HUES64 (cell line): ENCODE data around the gene TAF3.

Source experiments
- H3K27ac ChIP-seq: 2 replicates; pipeline ENCODE4 v1.7.0; 2013; ENCODE audit warnings: low read depth, low read length, inconsistent platforms
- H3K27me3 ChIP-seq: 2 replicates; pipeline ENCODE4 v1.6.1; 2013; ENCODE audit warnings: mild to moderate bottlenecking, low read length; ENCODE audit not compliant: insufficient read depth
- H3K36me3 ChIP-seq: 2 replicates; pipeline ENCODE4 v1.6.1; 2013; ENCODE audit warnings: mild to moderate bottlenecking, low read length; ENCODE audit not compliant: insufficient read depth
- H3K4me1 ChIP-seq: 2 replicates; pipeline ENCODE4 v1.6.1; 2013; ENCODE audit warnings: mild to moderate bottlenecking, low read length, moderate library complexity; ENCODE audit not compliant: insufficient read depth
- H3K4me3 ChIP-seq: 2 replicates; pipeline ENCODE4 v1.5.1; 2013; ENCODE audit warnings: mild to moderate bottlenecking, low read length, moderate library complexity
- H3K9ac ChIP-seq: 2 replicates; pipeline ENCODE4 v1.6.1; 2013; ENCODE audit warnings: mild to moderate bottlenecking, low read depth, low read length
- H3K9me3 ChIP-seq: 2 replicates; pipeline ENCODE4 v1.6.1; 2013; ENCODE audit warnings: low read depth, low read length; ENCODE audit not compliant: insufficient read depth
- WGBS: fragments of 150-250, 120-280 bp; methylation state at CpG from one replicate; pipeline ENCODE4 v1.1.7; 2013; ENCODE audit warnings: missing lambda C conversion rate; 5-methylcytosine and 5-hydroxymethylcytosine counted together

Gene TAF3

GRCh38 chr10:7971949-7972348 lies 153.6 kb downstream of the TAF3 start:
- no peaks in the 10 kb centered on the region for H3K4me1 ChIP-seq
- no peak overlapping the region for H3K4me3 ChIP-seq
- H3K9ac ChIP-seq, result no peak overlapping the region
- no peak overlapping the region for H3K27ac ChIP-seq
- 96% methylated on average over 2 of the region's 3 CpGs for WGBS
- H3K9me3 ChIP-seq, result no peaks in the 10 kb centered on the region
- H3K36me3 ChIP-seq, result no peaks in the 10 kb centered on the region
- H3K27me3 ChIP-seq, result no peaks in the 10 kb centered on the region

DNA sequence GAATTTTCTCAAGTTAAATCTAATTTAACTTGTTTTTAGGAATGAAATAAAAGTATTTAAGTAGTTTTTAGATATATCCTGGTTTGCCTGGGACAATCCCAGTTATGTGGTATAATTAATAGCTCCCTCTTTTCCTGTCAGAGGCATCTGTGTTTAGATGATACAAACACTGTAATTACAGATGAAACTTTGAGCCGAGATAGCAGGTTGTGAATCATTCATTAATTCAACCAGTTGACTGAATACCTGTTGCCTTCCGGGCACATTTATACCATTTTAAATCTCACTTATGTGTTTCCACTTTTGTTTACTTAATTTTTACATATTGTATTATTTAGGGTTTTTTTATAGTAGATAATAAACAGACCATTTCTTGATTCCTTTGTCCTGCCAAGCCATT lies 154.1 kb downstream of the TAF3 start:
- no peaks in the 10 kb centered on the region for H3K9me3 ChIP-seq
- WGBS, result 100% methylated on average over 2 of the region's 2 CpGs
- H3K4me3 ChIP-seq, result no peak overlapping the region
- no peak overlapping the region for H3K9ac ChIP-seq
- no peaks in the 10 kb centered on the region for H3K36me3 ChIP-seq
- H3K4me1 ChIP-seq, result no peaks in the 10 kb centered on the region
- H3K27ac ChIP-seq, result no peak overlapping the region
- H3K27me3 ChIP-seq, result no peaks in the 10 kb centered on the region

DNA sequence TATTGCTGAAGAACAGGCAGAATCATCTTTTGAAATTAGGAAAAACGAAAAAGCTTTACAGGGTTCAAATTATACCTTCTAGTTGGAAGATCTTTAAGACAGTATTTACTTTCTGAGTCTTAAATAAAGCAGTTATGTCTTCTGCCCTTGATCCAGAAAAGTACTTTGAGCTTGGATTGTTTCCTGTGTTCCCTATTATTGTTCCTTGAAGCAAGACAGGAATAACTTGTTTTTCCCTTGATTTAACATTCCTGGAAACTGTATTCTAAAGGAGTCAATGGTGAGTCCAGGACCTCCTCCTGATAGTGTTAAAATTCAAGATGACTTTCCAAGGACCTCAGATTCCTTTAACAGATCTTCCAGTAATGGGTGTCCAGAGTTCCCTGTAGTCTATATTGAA lies 161.9 kb downstream of the TAF3 start:
- Histone ChIP-seq H3K36me3 (no peaks in the 10 kb centered on the region), H3K9me3 (no peaks in the 10 kb centered on the region), H3K27ac (no peak overlapping the region), H3K4me3 (no peak overlapping the region), H3K9ac (no peak overlapping the region), H3K27me3 (no peaks in the 10 kb centered on the region), H3K4me1 (no peaks in the 10 kb centered on the region)
- 100% methylated on average over 1 of the region's 1 CpG for WGBS

GRCh38 chr10:7982727-7983126 lies 164.4 kb downstream of the TAF3 start:
- H3K4me3 ChIP-seq, result no peak overlapping the region
- 88% methylated on average over 5 of the region's 5 CpGs for WGBS

GRCh38 chr10:7984325-7984724 lies 166.0 kb downstream of the TAF3 start:
- no peaks in the 10 kb centered on the region for H3K36me3 ChIP-seq
- no peaks in the 10 kb centered on the region for H3K4me1 ChIP-seq
- no peak overlapping the region for H3K27ac ChIP-seq
- H3K9ac ChIP-seq, result no peak overlapping the region
- no peaks in the 10 kb centered on the region for H3K9me3 ChIP-seq
- no peak overlapping the region for H3K4me3 ChIP-seq
- WGBS, result 100% methylated on average over 3 of the region's 3 CpGs
- no peaks in the 10 kb centered on the region for H3K27me3 ChIP-seq

More at GRCh38 chr10:7982727-7983126, 164.4 kb downstream of the TAF3 start:
- Histone ChIP-seq H3K36me3 (no peaks in the 10 kb centered on the region), H3K9ac (no peak overlapping the region), H3K27ac (no peak overlapping the region), H3K9me3 (no peaks in the 10 kb centered on the region), H3K27me3 (no peaks in the 10 kb centered on the region), H3K4me1 (no peaks in the 10 kb centered on the region)

- no peaks in the 10 kb centered on the region for H3K36me3 ChIP-seq
- no peaks in the 10 kb centered on the region for H3K4me1 ChIP-seq
- H3K27ac ChIP-seq, result no peak overlapping the region
- no peak overlapping the region for H3K4me3 ChIP-seq
- H3K9ac ChIP-seq, result no peak overlapping the region
- no peaks in the 10 kb centered on the region for H3K9me3 ChIP-seq
- no peaks in the 10 kb centered on the region for H3K27me3 ChIP-seq
- WGBS, result 93% methylated on average over 7 of the region's 7 CpGs
Measured at GRCh38 chr10:7984896-7985295, 166.6 kb downstream of the TAF3 start.

- Histone ChIP-seq H3K27me3 (no peaks in the 10 kb centered on the region), H3K4me1 (no peaks in the 10 kb centered on the region), H3K4me3 (no peak overlapping the region), H3K36me3 (no peaks in the 10 kb centered on the region), H3K27ac (no peak overlapping the region), H3K9ac (no peak overlapping the region), H3K9me3 (no peaks in the 10 kb centered on the region)
- 93% methylated on average over 4 of the region's 4 CpGs for WGBS
Measured at GRCh38 chr10:7986851-7987250, 168.5 kb downstream of the TAF3 start.

DNA sequence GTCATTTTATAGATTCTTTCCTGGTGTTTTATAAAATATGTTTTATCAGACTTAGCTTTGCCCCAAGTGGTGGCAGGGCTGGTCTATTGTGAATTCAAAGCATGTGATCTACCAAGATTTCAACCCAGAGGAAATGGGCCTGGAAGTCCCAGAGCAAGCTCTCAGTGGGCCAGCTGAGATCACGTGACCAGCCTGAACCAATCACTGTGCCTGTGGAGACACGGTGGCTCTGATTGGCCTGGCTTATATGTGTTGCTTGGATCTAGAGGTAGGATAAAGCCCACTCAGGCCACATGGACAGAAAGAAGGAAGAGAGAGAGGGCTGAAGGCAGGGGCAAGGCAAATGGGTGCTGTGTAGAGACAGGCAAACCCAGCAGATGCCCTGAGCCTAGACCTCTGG lies 170.7 kb downstream of the TAF3 start:
- Histone ChIP-seq H3K9ac (no peak overlapping the region), H3K9me3 (no peaks in the 10 kb centered on the region), H3K4me3 (no peak overlapping the region), H3K27me3 (no peaks in the 10 kb centered on the region), H3K36me3 (no peaks in the 10 kb centered on the region), H3K4me1 (no peaks in the 10 kb centered on the region), H3K27ac (no peak overlapping the region)
- 97% methylated on average over 2 of the region's 2 CpGs for WGBS

GRCh38 chr10:7998831-7999230 lies 180.5 kb downstream of the TAF3 start:
- no peaks in the 10 kb centered on the region for H3K4me1 ChIP-seq
- H3K27ac ChIP-seq, result no peak overlapping the region
- no peak overlapping the region for H3K4me3 ChIP-seq
- WGBS, result 95% methylated on average over 1 of the region's 1 CpG
- no peaks in the 10 kb centered on the region; the same call in 1 of the 2 replicates for H3K9me3 ChIP-seq
- no peaks in the 10 kb centered on the region for H3K27me3 ChIP-seq
- H3K9ac ChIP-seq, result no peak overlapping the region
- no peaks in the 10 kb centered on the region for H3K36me3 ChIP-seq

GRCh38 chr10:8004469-8005000 lies 186.2 kb downstream of the TAF3 start:
- Histone ChIP-seq H3K4me1 (no peaks in the 10 kb centered on the region), H3K36me3 (peaks cover 2% of the 10 kb centered on the region; the same call in 1 of the 2 replicates), H3K9ac (no peak overlapping the region), H3K27ac (no peak overlapping the region), H3K27me3 (no peaks in the 10 kb centered on the region), H3K9me3 (peaks cover 11% of the 10 kb centered on the region; the same call in 1 of the 2 replicates), H3K4me3 (no peak overlapping the region)
- 46% methylated on average over 2 of the region's 2 CpGs for WGBS

DNA sequence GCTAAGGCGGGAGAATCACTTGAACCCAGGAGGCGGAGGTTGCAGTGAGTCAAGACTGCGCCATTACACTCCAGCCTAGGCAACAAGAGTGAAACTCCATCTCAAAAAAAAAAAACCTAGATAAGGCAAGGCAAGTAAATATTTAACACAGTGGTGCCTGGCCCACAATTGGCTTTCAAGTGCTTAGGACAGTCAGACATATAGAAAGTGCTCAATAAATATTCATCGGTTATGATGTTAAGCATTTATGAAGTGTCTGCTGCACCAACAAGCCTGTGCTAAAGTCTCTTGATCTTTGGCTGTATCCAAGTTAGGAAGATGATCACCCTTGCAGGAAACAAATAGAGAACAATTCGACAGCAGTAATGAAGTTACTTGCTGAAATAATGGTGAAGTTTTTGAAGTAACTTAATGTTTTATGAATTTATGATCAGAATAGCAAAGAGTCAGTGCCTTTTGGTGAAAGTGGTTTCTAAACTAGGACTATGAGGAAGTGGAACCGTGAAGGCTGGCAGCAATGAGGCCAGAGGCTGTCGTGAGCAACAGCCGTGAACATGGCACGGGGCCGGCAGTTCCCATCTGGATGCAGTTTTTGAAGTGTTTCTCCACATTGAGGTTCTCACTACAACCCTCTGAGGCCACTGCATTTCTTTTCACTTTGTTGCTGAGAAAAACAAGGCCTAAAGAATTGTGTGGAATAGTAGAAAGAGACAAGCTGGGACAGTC lies 188.1 kb downstream of the TAF3 start:
- Histone ChIP-seq H3K9me3 (peaks cover 11% of the 10 kb centered on the region; the same call in 1 of the 2 replicates), H3K4me3 (no peak overlapping the region), H3K9ac (no peak overlapping the region), H3K27me3 (no peaks in the 10 kb centered on the region), H3K36me3 (peaks cover 5% of the 10 kb centered on the region; the same call in 1 of the 2 replicates), H3K4me1 (no peaks in the 10 kb centered on the region), H3K27ac (no peak overlapping the region)
- 95% methylated on average over 10 of the region's 10 CpGs for WGBS
